Central memory CD4-positive, alpha-beta T cell (primary cell): ENCODE measurements around the gene SLC22A15.
"Not testable (repeated sequence)": the region's sequence is repeated elsewhere in the genome, so short reads cannot be mapped to it uniquely, and the experiment has no call there.

ENCODE experiments used
- DNase-seq: peaks from one replicate; pipeline ENCODE4 v3.0.0; 2022
- total RNA-seq, 3 experiments: gene quantifications; one replicate each; lab custom pipeline; 2026; lab: John Stamatoyannopoulos, UW

Gene SLC22A15
- total RNA-seq = 0.11 to 0.65 (median 0.58) reads per million in 3 experiments

GRCh38 chr1:115976062-115976920, at the start of gene SLC22A15:
Gene SLC22A15 (plus strand): TSS chr1:115976513. CDS start chr1:115976628, 115 bp downstream.
- DNase-seq = peak; percentile 5

DNA sequence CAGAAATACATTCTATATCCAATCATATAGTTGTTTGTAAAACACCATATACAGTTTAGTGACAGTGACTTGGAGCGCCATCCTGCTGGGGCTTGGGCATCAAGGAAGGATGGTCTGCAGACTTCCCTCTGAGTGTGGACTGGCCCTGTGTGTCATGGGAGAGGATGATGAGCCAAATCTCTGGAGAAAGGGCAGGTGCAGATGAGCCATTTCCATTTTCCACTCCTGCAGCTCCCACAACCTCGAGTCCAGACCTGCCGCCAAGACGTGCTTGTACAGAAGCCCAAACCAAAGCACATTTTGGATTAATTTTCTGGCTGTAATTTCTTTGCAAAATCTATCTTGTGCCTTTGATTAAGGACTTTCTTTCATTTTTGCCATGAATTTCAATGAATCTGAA, 48.3 kb upstream of the SLC22A15 start:
- DNase-seq = no peak

- no peak for DNase-seq
Observed at GRCh38 chr1:115929881-115930280, 46.4 kb upstream of the SLC22A15 start.

- no peak for DNase-seq
Observed at GRCh38 chr1:115933625-115934024, 42.7 kb upstream of the SLC22A15 start.

- DNase-seq = no peak
Observed at GRCh38 chr1:115939455-115939854, 36.9 kb upstream of the SLC22A15 start.

GRCh38 chr1:115946116-115946515, 30.2 kb upstream of the SLC22A15 start:
- no peak for DNase-seq

DNA sequence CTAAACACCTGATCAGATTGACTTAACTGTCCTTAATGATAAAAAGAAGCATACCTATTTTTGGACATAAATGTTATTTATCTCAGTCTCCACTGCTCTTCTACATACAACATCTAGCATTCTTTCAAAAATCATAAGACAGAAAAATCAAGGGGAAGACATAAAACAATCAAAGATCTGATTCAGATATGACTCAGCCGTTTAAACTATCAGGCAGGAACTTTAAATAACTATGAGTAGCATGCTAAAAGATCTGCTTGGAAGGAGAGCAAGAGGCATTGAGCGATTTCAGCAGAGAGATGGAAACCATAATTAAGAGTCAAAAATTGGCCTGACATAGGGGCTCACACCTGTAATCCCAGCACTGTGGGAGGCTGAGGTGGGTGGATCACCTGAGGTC, 27.2 kb upstream of the SLC22A15 start:
- DNase-seq = no peak

DNA sequence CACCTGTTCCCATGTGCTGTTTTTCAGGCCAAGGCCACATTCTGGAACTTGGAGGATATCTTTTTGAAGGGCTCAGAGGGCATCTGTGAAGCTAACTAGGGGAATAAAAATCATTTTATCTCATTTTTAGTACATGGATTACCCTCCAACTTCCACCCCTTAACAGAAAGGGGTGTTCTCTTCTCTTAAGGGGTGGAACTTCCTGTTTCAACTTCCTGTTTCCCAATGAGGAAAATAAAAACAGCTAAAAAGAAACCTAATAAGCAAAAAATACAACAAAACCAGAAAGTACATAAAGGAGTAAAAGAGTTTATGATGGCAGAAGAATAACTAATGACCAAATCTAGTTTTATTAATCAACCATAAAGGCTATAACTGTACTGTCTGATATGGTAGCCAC, 24.8 kb upstream of the SLC22A15 start:
- no peak for DNase-seq

GRCh38 chr1:115952547-115952946, 23.8 kb upstream of the SLC22A15 start:
- no peak for DNase-seq

GRCh38 chr1:115953180-115953579, 23.1 kb upstream of the SLC22A15 start:
- no peak for DNase-seq

GRCh38 chr1:115954684-115955083, 21.6 kb upstream of the SLC22A15 start:
- DNase-seq = no peak

- no peak for DNase-seq
Observed at GRCh38 chr1:115955228-115955627, 21.1 kb upstream of the SLC22A15 start.

- DNase-seq = no peak
Observed at GRCh38 chr1:115958866-115959265, 17.4 kb upstream of the SLC22A15 start.

DNA sequence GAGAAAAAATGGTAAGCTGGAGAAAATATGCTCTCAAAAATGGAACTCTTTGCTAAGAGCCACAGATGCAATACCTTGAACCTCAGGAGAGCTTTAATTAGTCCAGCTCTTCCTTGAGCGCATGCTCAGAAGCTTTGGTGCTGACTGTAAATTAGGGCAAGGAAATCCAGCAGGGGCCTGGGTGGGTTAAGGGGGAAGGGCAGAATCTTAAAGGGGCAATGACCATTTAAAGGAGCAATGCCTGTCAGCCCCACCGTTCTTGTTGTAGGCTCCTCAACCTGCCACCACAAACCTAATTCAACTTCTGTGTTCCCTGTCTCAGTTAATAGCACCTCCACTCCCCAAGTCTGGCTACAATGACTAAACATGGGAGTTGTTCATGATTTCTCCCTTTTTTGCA, 6.8 kb upstream of the SLC22A15 start:
- no peak for DNase-seq

- DNase-seq = not testable (repeated sequence)
Observed at GRCh38 chr1:115971778-115972177, 4.5 kb upstream of the SLC22A15 start.

DNA sequence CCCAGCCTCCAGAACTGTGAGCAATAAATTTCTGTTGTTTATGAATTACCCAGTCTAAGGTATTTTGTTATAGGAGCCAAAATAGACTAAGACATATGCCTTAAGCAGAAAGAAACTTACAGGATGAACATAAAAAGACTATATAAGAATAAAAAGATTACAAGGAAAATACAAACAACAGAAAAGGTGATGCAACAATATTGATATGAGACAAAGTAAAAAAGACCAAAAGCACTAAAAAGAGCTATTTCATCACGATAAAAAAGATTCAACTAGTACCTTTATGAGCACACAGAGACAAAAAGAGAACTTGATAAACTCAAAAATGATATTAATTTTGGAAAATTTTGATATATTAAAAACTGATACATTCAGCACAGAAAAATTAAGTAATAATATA, 3.2 kb upstream of the SLC22A15 start:
- DNase-seq = no peak

DNA sequence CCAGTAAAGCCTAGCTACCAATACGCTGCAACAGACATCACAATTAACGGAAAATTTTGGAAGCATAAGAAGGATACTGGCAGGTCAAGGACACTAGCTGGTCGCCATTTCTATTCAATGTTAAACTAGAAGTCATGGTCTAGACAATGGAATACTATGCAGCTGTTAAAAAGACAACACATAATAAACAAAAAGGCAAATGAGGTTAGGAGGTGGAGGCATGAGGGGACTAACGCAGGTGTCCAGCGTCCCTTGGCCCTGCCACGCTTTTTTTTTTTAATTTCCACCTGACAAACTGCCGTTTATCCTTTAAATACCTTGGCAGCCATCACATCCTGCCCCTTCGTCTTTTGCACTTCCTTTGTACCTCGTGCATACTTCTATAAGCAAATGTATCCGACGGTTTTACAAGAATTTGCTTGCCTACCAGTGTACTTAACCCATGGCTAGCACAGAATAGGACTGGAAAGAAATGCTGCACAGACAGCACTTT, 698 bp upstream of the SLC22A15 start:
- DNase-seq = no peak

DNA sequence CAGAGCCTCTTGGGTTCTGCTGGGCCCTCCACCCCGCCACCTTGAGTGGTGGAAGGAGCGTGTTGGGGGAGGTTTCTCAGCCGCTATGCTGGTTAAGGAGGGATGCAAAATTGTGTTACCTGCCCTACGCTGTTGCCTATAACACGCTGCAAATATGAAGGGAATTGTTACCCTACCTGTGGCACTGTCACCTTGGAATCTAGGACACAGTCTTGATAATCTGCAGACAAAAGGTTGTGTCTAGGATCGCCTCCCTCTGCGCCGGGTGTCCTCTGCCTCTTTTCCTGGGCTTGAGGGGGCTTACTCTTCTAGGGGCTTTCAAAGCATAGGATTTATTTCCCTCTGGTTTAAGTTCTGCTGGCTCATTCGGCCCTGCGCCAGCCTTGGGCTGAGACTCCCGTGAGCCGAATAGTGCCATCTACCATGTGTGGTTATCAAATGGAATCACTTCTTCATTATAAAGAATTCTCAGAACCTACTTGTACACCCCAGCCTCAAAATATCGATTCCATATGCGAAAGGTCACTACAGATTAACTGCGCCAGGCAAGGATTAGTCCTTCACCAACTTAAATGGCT, 697 bp downstream of the SLC22A15 start:
- DNase-seq = no peak

DNA sequence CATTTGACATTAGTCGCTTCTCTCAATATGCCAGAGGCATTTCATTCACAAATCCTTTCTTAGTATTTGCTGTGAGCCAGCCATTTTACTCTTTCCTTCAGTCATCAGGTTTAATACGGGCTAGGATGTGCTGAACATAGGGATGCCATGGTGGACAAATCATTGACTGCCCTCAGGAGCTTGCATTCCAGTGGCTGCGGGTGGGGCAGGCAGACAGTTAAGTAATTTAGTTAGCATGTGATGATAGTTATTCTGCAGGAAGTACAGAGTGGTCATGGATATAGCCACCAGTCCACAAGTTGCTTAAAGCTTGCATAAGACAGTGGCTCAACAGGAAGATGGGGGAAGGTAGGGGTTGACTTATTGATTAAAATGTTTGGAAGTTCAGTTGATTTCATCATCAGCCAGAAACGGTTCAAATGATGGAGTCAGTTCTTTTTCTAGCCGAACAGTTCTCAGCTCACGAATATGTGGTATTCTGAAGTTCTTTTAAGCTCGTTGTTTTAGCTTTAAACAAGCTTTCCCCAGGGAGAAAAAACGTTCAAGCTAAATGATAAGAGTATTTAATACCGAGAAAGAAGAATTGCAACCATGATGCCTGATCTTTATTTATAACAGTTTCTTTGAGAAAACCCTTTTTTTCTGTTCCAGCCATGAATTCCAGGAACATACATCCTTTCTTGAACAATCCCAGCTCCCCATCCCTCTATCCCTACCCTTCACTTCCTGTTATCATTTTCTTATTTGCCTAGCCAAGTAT, 1.4 kb downstream of the SLC22A15 start:
- no peak for DNase-seq

- DNase-seq = no peak
Observed at GRCh38 chr1:115978292-115978941, 2.1 kb downstream of the SLC22A15 start.

DNA sequence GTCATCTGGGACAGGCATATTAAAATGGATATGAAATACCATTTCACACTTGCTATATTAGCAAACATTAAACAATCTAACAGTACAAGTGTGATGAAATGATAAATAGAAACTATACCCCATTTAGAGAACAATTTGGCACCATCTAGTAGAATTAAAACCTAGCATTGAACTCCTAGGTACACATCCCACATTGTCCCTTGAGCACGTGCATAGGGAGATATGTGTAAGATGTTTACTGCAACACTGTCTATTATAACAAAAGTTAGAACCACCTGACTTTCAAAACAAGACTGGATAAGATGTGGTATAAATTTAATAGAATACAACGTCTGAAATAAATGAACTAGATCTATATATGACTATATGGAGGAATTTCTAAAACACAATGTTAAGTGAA, 3.8 kb downstream of the SLC22A15 start:
- DNase-seq = no peak
